GM12892 (cell line): ENCODE results near the gene DUSP1.

Experiments
- POLR2A ChIP-seq: IDR thresholded peaks from 2 replicates; pipeline ENCODE4 v1.6.1; 2011; ENCODE audit warnings: low read depth, low read length, control low read depth
- POLR2AphosphoS5 ChIP-seq: IDR thresholded peaks from 2 replicates; pipeline ENCODE4 v1.6.1; 2011; ENCODE audit warnings: low read depth, low read length, control low read depth
- TAF1 ChIP-seq: IDR thresholded peaks from 2 replicates; pipeline ENCODE4 v1.6.1; 2011; ENCODE audit warnings: low read depth, mild to moderate bottlenecking, control low read depth, low read length, borderline replicate concordance

- TF ChIP-seq POLR2A: no peak
- TF ChIP-seq TAF1: no peak
- no peak for TF ChIP-seq POLR2AphosphoS5
Measured at GRCh38 chr5:172805018-172805683, 34.2 kb upstream of the DUSP1 start.
